H1 (cell line): ENCODE measurements around the gene CROCC. TPM values are rescaled to one million over a fixed set of nuclear protein-coding genes. Genes with fewer than 3 reads are reported as not detected.
"Not testable (repeated sequence)": the region's sequence is repeated elsewhere in the genome, so short reads cannot be mapped to it uniquely, and the experiment has no call there.

Experiments used
- CTCF ChIA-PET: fragments of 300-600 bp; sonication (Branson Sonifier 250); formaldehyde crosslinking; loops from one replicate; lab custom pipeline; 2021; ENCODE audit not compliant: partially characterized antibody; lab: Charles Lee
- POLR2A ChIA-PET: fragments of 300-600 bp; sonication (Branson Sonifier 250); formaldehyde crosslinking; loops from one replicate; lab custom pipeline; 2021; ENCODE audit warnings: inconsistent platforms; ENCODE audit not compliant: partially characterized antibody; lab: Charles Lee
- DNase-seq, 2 experiments: peaks; one replicate each; pipeline versions ENCODE4 v3.0.0 to v3.0.0-alpha.2; 2010 to 2022; ENCODE audit warnings: low spot score in 2 of 2, low read depth in 1 of 2, mixed read lengths in 1 of 2
- FAIRE-seq: peaks from 2 replicates; lab custom pipeline; 2011; peaks lifted over from hg19 to GRCh38; lab: Jason Lieb, UNC
- H2AFZ ChIP-seq: 2 replicates; pipeline ENCODE4 v1.8.1; 2012; ENCODE audit warnings: low read length, inconsistent platforms
- H2AK5ac ChIP-seq: 2 replicates; pipeline ENCODE4 v1.6.1; 2013; ENCODE audit warnings: low read depth, low read length
- H2BK120ac ChIP-seq: replicated peaks from 2 replicates; pipeline ENCODE3; 2013; ENCODE audit warnings: low read depth, low read length, inconsistent platforms
- H2BK12ac ChIP-seq: 2 replicates; pipeline ENCODE4 v1.6.1; 2013; ENCODE audit warnings: low read depth, low read length
- H2BK15ac ChIP-seq: 2 replicates; pipeline ENCODE4 v1.6.1; 2013; ENCODE audit warnings: low read length
- H2BK20ac ChIP-seq: 2 replicates; pipeline ENCODE4 v1.6.1; 2013; ENCODE audit warnings: low read length
- H2BK5ac ChIP-seq: 2 replicates; pipeline ENCODE4 v1.6.1; 2013; ENCODE audit warnings: low read depth, low read length
- H3K14ac ChIP-seq: 2 replicates; pipeline ENCODE4 v1.6.1; 2013; ENCODE audit warnings: inconsistent platforms; ENCODE audit not compliant: insufficient read length
- H3K18ac ChIP-seq: 2 replicates; pipeline ENCODE4 v1.6.1; 2013; ENCODE audit warnings: low read length; ENCODE audit errors: extremely low read depth
- H3K23ac ChIP-seq: 2 replicates; pipeline ENCODE4 v1.6.1; 2013; ENCODE audit warnings: inconsistent platforms; ENCODE audit not compliant: insufficient read length
- H3K23me2 ChIP-seq: 2 replicates; pipeline ENCODE4 v1.6.1; 2013; ENCODE audit warnings: low read depth, low read length
- H3K27ac ChIP-seq: 2 replicates; pipeline ENCODE4 v1.6.1; 2011; ENCODE audit warnings: low read depth, low read length, inconsistent platforms
- H3K27me3 ChIP-seq, 4 experiments: replicated peaks in 1 of 4; 1 replicate in 1 of 4; 2 replicates in 3 of 4; pipeline versions ENCODE4 v1.6.1 to v1.8.1; 2011 to 2013; ENCODE audit warnings: low read length in 3 of 4, mild to moderate bottlenecking in 3 of 4, inconsistent platforms in 2 of 4, mixed read lengths in 2 of 4, moderate library complexity in 1 of 4; ENCODE audit not compliant: control insufficient read depth in 3 of 4, insufficient read depth in 3 of 4; ENCODE audit errors: extremely low read depth in 1 of 4
- H3K36me3 ChIP-seq, 4 experiments: 2 replicates each; pipeline versions ENCODE4 v1.6.1 to v1.8.1; 2011 to 2013; ENCODE audit warnings: mild to moderate bottlenecking in 4 of 4, low read length in 3 of 4, moderate library complexity in 2 of 4, control low read depth in 1 of 4, inconsistent platforms in 1 of 4; ENCODE audit not compliant: insufficient read depth in 4 of 4, control insufficient read depth in 2 of 4
- H3K4ac ChIP-seq: replicated peaks from 2 replicates; pipeline ENCODE3; 2013; ENCODE audit warnings: low read length, low read depth, mixed read lengths, inconsistent platforms; ENCODE audit not compliant: insufficient read length
- H3K4me1 ChIP-seq, 4 experiments: replicated peaks in 1 of 4; 1 replicate in 1 of 4; 2 replicates in 3 of 4; pipeline versions ENCODE4 v1.6.1 to v1.8.1; 2011 to 2013; ENCODE audit warnings: low read length in 3 of 4, inconsistent platforms in 2 of 4, mixed read lengths in 1 of 4; ENCODE audit not compliant: insufficient read depth in 4 of 4, control insufficient read depth in 3 of 4
- H3K4me2 ChIP-seq, 2 experiments: 2 replicates each; pipeline versions ENCODE4 v1.6.1 to v1.8.1; 2011 to 2013; ENCODE audit warnings: low read depth in 2 of 2, low read length in 2 of 2, control low read depth in 1 of 2, inconsistent platforms in 1 of 2, mild to moderate bottlenecking in 1 of 2; ENCODE audit not compliant: insufficient read depth in 1 of 2
- H3K4me3 ChIP-seq, 4 experiments: fragments of 200-600, 300-600 bp in 1 of 4; sonication (generic), shearing (Covaris generic), sonication (Bioruptor Twin) in 1 of 4; 2 replicates each; pipeline versions ENCODE4 v1.5.1 to v1.8.1; 2011 to 2016; ENCODE audit warnings: low read length in 4 of 4, low read depth in 3 of 4, control low read depth in 2 of 4, inconsistent platforms in 2 of 4, mild to moderate bottlenecking in 2 of 4, mixed read lengths in 1 of 4, moderate library complexity in 1 of 4; ENCODE audit not compliant: insufficient read depth in 2 of 4; ENCODE audit errors: extremely low read depth in 1 of 4
- H3K56ac ChIP-seq: replicated peaks from 2 replicates; pipeline ENCODE3; 2013; ENCODE audit warnings: low read depth, mild to moderate bottlenecking, mixed read lengths, low read length, inconsistent platforms; ENCODE audit not compliant: insufficient read length
- H3K79me1 ChIP-seq: 2 replicates; pipeline ENCODE4 v1.6.1; 2013; ENCODE audit warnings: low read depth, low read length, control low read depth
- H3K79me2 ChIP-seq, 2 experiments: 2 replicates each; pipeline versions ENCODE4 v1.6.1 to v1.8.1; 2012 to 2013; ENCODE audit warnings: low read length in 2 of 2, mild to moderate bottlenecking in 2 of 2, inconsistent platforms in 1 of 2; ENCODE audit not compliant: insufficient read depth in 2 of 2, control insufficient read depth in 1 of 2
- H3K9ac ChIP-seq, 4 experiments: replicated peaks in 1 of 4; 1 replicate in 1 of 4; 2 replicates in 3 of 4; pipeline versions ENCODE4 v1.6.1 to v1.8.1; 2011 to 2013; ENCODE audit warnings: low read depth in 3 of 4, low read length in 3 of 4, control low read depth in 2 of 4, mild to moderate bottlenecking in 2 of 4, moderate library complexity in 2 of 4, inconsistent platforms in 1 of 4; ENCODE audit errors: extremely low read depth in 1 of 4
- H3K9me3 ChIP-seq, 2 experiments: 2 replicates each; pipeline versions ENCODE4 v1.6.1 to v1.8.1; 2012 to 2013; ENCODE audit warnings: mild to moderate bottlenecking in 2 of 2, moderate library complexity in 2 of 2, control low read depth in 1 of 2, inconsistent platforms in 1 of 2, low read depth in 1 of 2, low read length in 1 of 2, mixed read lengths in 1 of 2; ENCODE audit not compliant: insufficient read depth in 2 of 2
- H4K20me1 ChIP-seq, 2 experiments: replicated peaks in 1 of 2; 2 replicates each; pipeline versions ENCODE3 to v1.8.1; 2011 to 2013; ENCODE audit warnings: inconsistent platforms in 2 of 2, low read length in 2 of 2, mild to moderate bottlenecking in 1 of 2; ENCODE audit not compliant: insufficient read depth in 2 of 2, control insufficient read depth in 1 of 2
- H4K5ac ChIP-seq: 2 replicates; pipeline ENCODE4 v1.6.1; 2013; ENCODE audit warnings: low read length, low read depth, mixed read lengths, inconsistent platforms; ENCODE audit not compliant: insufficient read length
- H4K8ac ChIP-seq: 2 replicates; pipeline ENCODE4 v1.8.0; 2013; ENCODE audit warnings: mild to moderate bottlenecking, moderate library complexity, low read length, inconsistent platforms; ENCODE audit not compliant: insufficient read depth; ENCODE audit errors: extremely low read depth
- H4K91ac ChIP-seq: replicated peaks from 2 replicates; pipeline ENCODE3; 2013; ENCODE audit warnings: low read length, mixed read lengths, inconsistent platforms; ENCODE audit not compliant: insufficient read length
- WGBS, 2 experiments: shearing (Covaris generic) in 1 of 2; methylation state at CpG; one replicate each; pipeline versions ENCODE4 v1.1.6 to v1.1.7; 2013 to 2015; ENCODE audit warnings: low lambda C conversion rate in 2 of 2, mixed read lengths in 2 of 2, inconsistent platforms in 1 of 2, low coverage in 1 of 2, missing lambda C conversion rate in 1 of 2; ENCODE audit not compliant: insufficient replicate concordance in 2 of 2, insufficient coverage in 1 of 2, insufficient read length in 1 of 2; ENCODE audit errors: extremely low coverage in 1 of 2, missing lambda C conversion rate in 1 of 2; 5-methylcytosine and 5-hydroxymethylcytosine counted together
- polyA plus RNA-seq, 7 experiments: library from polyadenylated mRNA; depleted of rRNA in 3 of 7; stranded (reverse) in 5 of 7; unstranded in 2 of 7; fragments of >200 nt in 5 of 7; fragments of 200-250 nt in 2 of 7; gene quantifications; 1 replicate in 5 of 7; 2 replicates in 1 of 7; 4 replicates in 1 of 7; pipeline versions ENCODE4 v1.2.1 to v1.2.3, GENCODE V29; 2011 to 2013; ENCODE audit warnings: missing spikeins in 2 of 7, mixed read lengths in 2 of 7
- total RNA-seq: library from RNA; stranded (reverse); fragmentation: NEBNext Ultra II Directional; extraction: Animal tissue kit (Norgen Biotek cat#: 25700); gene quantifications from 2 replicates; pipeline ENCODE4 v1.2.1, GENCODE V29; 2021

CROCC gene
- total and polyA plus RNA-seq, 2 of the 8 experiments (the other 6 are each of a cell fraction or from before 2014, with no cell fraction given): 12.1 to 39.5 TPM

GRCh38 chr1:16936580-16936979 is 14.8 kb downstream of the CROCC start:
- H3K4me3 ChIP-seq, DNase-seq, H2BK120ac ChIP-seq, H3K4ac ChIP-seq, H2AK5ac ChIP-seq, H4K20me1 ChIP-seq, H2BK12ac ChIP-seq, POLR2A ChIA-PET, H4K5ac ChIP-seq, H3K9ac ChIP-seq, H3K79me2 ChIP-seq, H3K27me3 ChIP-seq, H2AFZ ChIP-seq, H2BK20ac ChIP-seq, H3K14ac ChIP-seq, H4K8ac ChIP-seq, H2BK15ac ChIP-seq, H4K91ac ChIP-seq, H3K27ac ChIP-seq, H3K23ac ChIP-seq, H3K79me1 ChIP-seq, H3K18ac ChIP-seq, H2BK5ac ChIP-seq, FAIRE-seq, H3K4me1 ChIP-seq, H3K56ac ChIP-seq, H3K4me2 ChIP-seq, H3K9me3 ChIP-seq, H3K23me2 ChIP-seq: not testable (repeated sequence)
- WGBS, 2 experiments: 96% methylated on average over 12 of the region's 16 CpGs; no CpG with 5 or more reads in 1 of the 2 experiments
- CTCF ChIA-PET: interaction anchor here (0.6 to 1.6 kb wide), 3 partner anchors 11 to 17 kb away, joined by 3 to 9 read pairs (median 5); no protein-coding TSS in a partner anchor
- peaks cover 0 to 29% (median 8%) of the 10 kb centered on the region in 4 experiments; a peak in 4 of 8 replicates for H3K36me3 ChIP-seq
